SK-N-SH (cell line): ENCODE results near the gene LATS2. TPM values are rescaled to one million over a fixed set of nuclear protein-coding genes. Genes with fewer than 3 reads are reported as not detected.
A peak's percentile ranks its signal among the peaks of the same experiment; 100 is the strongest.

Experiments
- CTCF ChIA-PET: fragments of 300-600, 350-600 bp; formaldehyde crosslinking; extraction: SDS; loops from one replicate; lab custom pipeline; 2021; lab: Yijun Ruan, JAX
- POLR2A ChIA-PET: fragments of 350-600 bp; sonication (Branson Sonifier 250); formaldehyde crosslinking; extraction: SDS; loops from one replicate; lab custom pipeline; 2020; ENCODE audit warnings: antibody characterized with exemption, inconsistent platforms; lab: Yijun Ruan, JAX
- DNase-seq: peaks from one replicate; pipeline ENCODE4 v3.0.0; 2012
- H2AFZ ChIP-seq: fragments of 200-600 bp; sonication (generic); 2 replicates; pipeline ENCODE4 v1.8.1; 2016; ENCODE audit warnings: antibody characterized with exemption, mild to moderate bottlenecking, low read depth
- H3F3A ChIP-seq: fragments of 200-600 bp; sonication (generic); replicated peaks from 2 replicates; pipeline ENCODE3; 2016; ENCODE audit warnings: antibody characterized with exemption, mild to moderate bottlenecking; ENCODE audit not compliant: insufficient read depth
- H3K27ac ChIP-seq, 2 experiments: fragments of 200-500 bp in 1 of 2; fragments of 200-600 bp in 1 of 2; sonication (Bioruptor generic) in 1 of 2; sonication (generic), shearing (Covaris generic) in 1 of 2; 2 replicates each; pipeline versions ENCODE4 v1.5.1 to v1.6.1; 2014 to 2016; ENCODE audit warnings: low read depth in 2 of 2, inconsistent platforms in 1 of 2, low read length in 1 of 2, mild to moderate bottlenecking in 1 of 2, mixed read lengths in 1 of 2
- H3K27me3 ChIP-seq: fragments of 200-600 bp; sonication (generic), shearing (Covaris generic); 2 replicates; pipeline ENCODE4 v1.6.1; 2016; ENCODE audit warnings: mixed run types; ENCODE audit not compliant: insufficient read depth
- H3K36me3 ChIP-seq, 2 experiments: fragments of 200-500 bp in 1 of 2; fragments of 200-600 bp in 1 of 2; sonication (Bioruptor generic) in 1 of 2; sonication (generic) in 1 of 2; replicated peaks in 1 of 2; 2 replicates each; pipeline versions ENCODE3 to v1.5.1; 2014 to 2016; ENCODE audit warnings: low read length in 1 of 2, mild to moderate bottlenecking in 1 of 2; ENCODE audit not compliant: insufficient read depth in 2 of 2, control insufficient read depth in 1 of 2
- H3K4me1 ChIP-seq, 2 experiments: fragments of 200-500 bp in 1 of 2; fragments of 200-600 bp in 1 of 2; sonication (Bioruptor generic) in 1 of 2; sonication (generic), shearing (Covaris generic) in 1 of 2; 2 replicates each; pipeline versions ENCODE4 v1.5.1 to v1.6.1; 2014 to 2016; ENCODE audit warnings: low read depth in 1 of 2, low read length in 1 of 2, mixed run types in 1 of 2; ENCODE audit not compliant: insufficient read depth in 2 of 2, control insufficient read depth in 1 of 2
- H3K4me2 ChIP-seq: fragments of 200-600 bp; sonication (generic), shearing (Covaris generic); 2 replicates; pipeline ENCODE4 v1.6.1; 2017; ENCODE audit warnings: mixed run types
- H3K4me3 ChIP-seq, 2 experiments: fragments of 200-500 bp in 1 of 2; fragments of 200-600 bp in 1 of 2; sonication (Bioruptor generic) in 1 of 2; sonication (generic), shearing (Covaris generic) in 1 of 2; 2 replicates each; pipeline versions ENCODE4 v1.5.1 to v1.8.1; 2014 to 2016; ENCODE audit warnings: low read depth in 2 of 2, inconsistent platforms in 1 of 2, low read length in 1 of 2, mild to moderate bottlenecking in 1 of 2, mixed read lengths in 1 of 2, moderate library complexity in 1 of 2
- H3K79me2 ChIP-seq: fragments of 200-600 bp; sonication (generic); 2 replicates; pipeline ENCODE4 v1.8.1; 2017; ENCODE audit warnings: mild to moderate bottlenecking; ENCODE audit not compliant: insufficient read depth
- H3K9ac ChIP-seq: fragments of 200-600 bp; sonication (generic); 2 replicates; pipeline ENCODE4 v1.6.1; 2017; ENCODE audit warnings: mixed run types
- H3K9me2 ChIP-seq: fragments of 200-600 bp; sonication (generic); 2 replicates; pipeline ENCODE4 v1.6.1; 2017; ENCODE audit warnings: mixed run types
- H3K9me3 ChIP-seq: fragments of 200-600 bp; sonication (generic); 2 replicates; pipeline ENCODE4 v1.6.1; 2017; ENCODE audit warnings: mixed run types, mild to moderate bottlenecking, moderate library complexity
- H4K20me1 ChIP-seq: fragments of 200-600 bp; sonication (generic); 2 replicates; pipeline ENCODE4 v1.6.1; 2017; ENCODE audit warnings: mild to moderate bottlenecking, mixed run types; ENCODE audit not compliant: insufficient read depth
- EP300 ChIP-seq, 2 experiments: IDR thresholded peaks; 2 replicates each; pipeline versions ENCODE4 v1.4.0 to v1.6.1; 2012; ENCODE audit warnings: borderline replicate concordance in 1 of 2, low read depth in 1 of 2, low read length in 1 of 2
- NFIC ChIP-seq: IDR thresholded peaks from 2 replicates; pipeline ENCODE4 v1.4.0; 2012; ENCODE audit warnings: borderline replicate concordance
- PBX3 ChIP-seq: IDR thresholded peaks from 2 replicates; pipeline ENCODE4; 2012
- RAD21 ChIP-seq: IDR thresholded peaks from 2 replicates; pipeline ENCODE4 v1.6.1; 2012; ENCODE audit warnings: mild to moderate bottlenecking, low read length
- RFX5 ChIP-seq: IDR thresholded peaks from 2 replicates; pipeline ENCODE4 v1.6.1; 2012; ENCODE audit warnings: mild to moderate bottlenecking, improper control_type of control experiment, low read length
- RXRA ChIP-seq: IDR thresholded peaks from 2 replicates; pipeline ENCODE4 v1.4.0; 2012; ENCODE audit warnings: low read depth, mild to moderate bottlenecking, borderline replicate concordance
- SIN3A ChIP-seq: IDR thresholded peaks from 2 replicates; pipeline ENCODE4 v1.6.1; 2012; ENCODE audit warnings: low read depth, mild to moderate bottlenecking, low read length, moderate library complexity, borderline replicate concordance
- TCF12 ChIP-seq: IDR thresholded peaks from 2 replicates; pipeline ENCODE4 v1.4.0; 2012
- TEAD4 ChIP-seq: IDR thresholded peaks from 2 replicates; pipeline ENCODE4 v1.4.0; 2012; ENCODE audit warnings: mild to moderate bottlenecking, borderline replicate concordance; ENCODE audit not compliant: insufficient read depth
- ZBTB33 ChIP-seq: IDR thresholded peaks from 2 replicates; pipeline ENCODE4 v1.4.0; 2012; ENCODE audit warnings: low read depth, borderline replicate concordance
- WGBS: methylation state at CpG from one replicate; pipeline ENCODE4 v1.1.6; 2017; ENCODE audit warnings: low lambda C conversion rate; 5-methylcytosine and 5-hydroxymethylcytosine counted together
- polyA plus RNA-seq, 3 experiments: library from polyadenylated mRNA; depleted of rRNA; stranded (reverse); fragments of >200 nt; gene quantifications; 2 replicates each; pipeline ENCODE4 v1.2.3, GENCODE V29; 2012
- TF ChIP-seq, protein P1 (sequence below): IDR thresholded peaks from 2 replicates; pipeline ENCODE4 v1.4.0; 2012; ENCODE audit warnings: low read depth
- TF ChIP-seq, protein P2 (sequence below): fragments of 150-350 bp; IDR thresholded peaks from 2 replicates; pipeline ENCODE4 v1.6.1; 2016; ENCODE audit warnings: mild to moderate bottlenecking, low read depth, low read length

LATS2 gene
- polyA plus RNA-seq, 1 of the 3 experiments (the other 2 are of a cell fraction) = 19.6 TPM

- peak overlapping the region; percentile 66 for H3K9ac ChIP-seq
Measured at GRCh38 chr13:21080593-21080891, 19.2 kb upstream of the LATS2 start.

GRCh38 chr13:21079761-21080592 lies 18.6 kb upstream of the LATS2 start:
- Histone ChIP-seq H3K4me2 (peak overlapping the region; percentile 51), H3K4me1 (peaks cover 0 to 8% of the 10 kb centered on the region in 2 experiments; a peak in 3 of 4 replicates), H3K79me2 (no peaks in the 10 kb centered on the region), H3K27me3 (no peaks in the 10 kb centered on the region), H4K20me1 (no peaks in the 10 kb centered on the region), H2AFZ (peak overlapping the region; percentile 64), H3K36me3 (no peaks in the 10 kb centered on the region), H3K4me3 (peak overlapping the region; percentile 27 to 33; a peak in 3 of 4 replicates), H3K9me2 (no peaks in the 10 kb centered on the region), H3K9me3 (no peaks in the 10 kb centered on the region), H3F3A (peaks cover 16% of the 10 kb centered on the region), H3K27ac (peak overlapping the region; percentile 74 to 77; a peak in 3 of 4 replicates), H3K9ac (peak overlapping the region; percentile 66)
- WGBS = 28% methylated on average over 14 of the region's 14 CpGs
- DNase-seq = no peak
- CTCF ChIA-PET = interaction anchor here (0.6 to 1.6 kb wide), 2 partner anchors 11 to 317 kb away, joined by 3 to 4 read pairs; no protein-coding TSS in a partner anchor
- TF ChIP-seq, protein P1, sequence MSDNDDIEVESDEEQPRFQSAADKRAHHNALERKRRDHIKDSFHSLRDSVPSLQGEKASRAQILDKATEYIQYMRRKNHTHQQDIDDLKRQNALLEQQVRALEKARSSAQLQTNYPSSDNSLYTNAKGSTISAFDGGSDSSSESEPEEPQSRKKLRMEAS = peak; percentile 61
- TF ChIP-seq, protein P2, sequence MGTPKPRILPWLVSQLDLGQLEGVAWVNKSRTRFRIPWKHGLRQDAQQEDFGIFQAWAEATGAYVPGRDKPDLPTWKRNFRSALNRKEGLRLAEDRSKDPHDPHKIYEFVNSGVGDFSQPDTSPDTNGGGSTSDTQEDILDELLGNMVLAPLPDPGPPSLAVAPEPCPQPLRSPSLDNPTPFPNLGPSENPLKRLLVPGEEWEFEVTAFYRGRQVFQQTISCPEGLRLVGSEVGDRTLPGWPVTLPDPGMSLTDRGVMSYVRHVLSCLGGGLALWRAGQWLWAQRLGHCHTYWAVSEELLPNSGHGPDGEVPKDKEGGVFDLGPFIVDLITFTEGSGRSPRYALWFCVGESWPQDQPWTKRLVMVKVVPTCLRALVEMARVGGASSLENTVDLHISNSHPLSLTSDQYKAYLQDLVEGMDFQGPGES = no peak
- TF ChIP-seq TCF12 = peak; percentile 54; the same call in 1 of the 2 replicates
- TF ChIP-seq EP300 (IDR thresholded peaks at IDR 0.05; ENCODE audit: borderline replicate concordance in 1 of 2, low read depth in 1 of 2, low read length in 1 of 2) = peak in 1 of 2 experiments; percentile 59; a peak in 1 of 4 replicates
- TF ChIP-seq SIN3A = 0 out of 2 replicates have a peak, but pooled peaks have one; percentile 28
- TF ChIP-seq PBX3 = peak; percentile 41; the same call in 1 of the 2 replicates
- TF ChIP-seq NFIC = 0 out of 2 replicates have a peak, but pooled peaks have one; percentile 16
- TF ChIP-seq TEAD4 = peak; percentile 60
- TF ChIP-seq RXRA = no peak
- POLR2A ChIA-PET = no interaction called here

More at GRCh38 chr13:21080593-21080891, 19.2 kb upstream of the LATS2 start:
- 43% methylated on average over 3 of the region's 3 CpGs for WGBS
- Histone ChIP-seq H3K4me1 (peaks cover 0 to 8% of the 10 kb centered on the region in 2 experiments; a peak in 2 of 4 replicates), H3K9me3 (no peaks in the 10 kb centered on the region), H3K27ac (peak overlapping the region; percentile 74 to 77; a peak in 3 of 4 replicates), H3K4me2 (peak overlapping the region; percentile 51), H3K79me2 (no peaks in the 10 kb centered on the region), H3K9me2 (no peaks in the 10 kb centered on the region), H3F3A (peaks cover 16% of the 10 kb centered on the region), H3K27me3 (no peaks in the 10 kb centered on the region), H3K36me3 (no peaks in the 10 kb centered on the region), H3K4me3 (peak overlapping the region in 1 of 2 experiments; percentile 27; a peak in 3 of 4 replicates), H4K20me1 (no peaks in the 10 kb centered on the region), H2AFZ (peak overlapping the region; percentile 64)
- no peak for DNase-seq
- POLR2A ChIA-PET = no interaction called here
- TF ChIP-seq RFX5 (no peak), ZBTB33 (no peak), RAD21 (no peak)
- CTCF ChIA-PET = interaction anchor here (0.6 to 1.6 kb wide), 2 partner anchors 12 to 317 kb away, joined by 3 to 4 read pairs; no protein-coding TSS in a partner anchor
